ENCODE measurements around the gene LCE1A. TPM values are rescaled to one million over a fixed set of nuclear protein-coding genes. Genes with fewer than 3 reads are reported as not detected.

Gene LCE1A
- total and polyA plus RNA-seq, 2 of the 8 experiments (the other 6 are each of a cell fraction or from before 2014, with no cell fraction given), result not detected

DNA sequence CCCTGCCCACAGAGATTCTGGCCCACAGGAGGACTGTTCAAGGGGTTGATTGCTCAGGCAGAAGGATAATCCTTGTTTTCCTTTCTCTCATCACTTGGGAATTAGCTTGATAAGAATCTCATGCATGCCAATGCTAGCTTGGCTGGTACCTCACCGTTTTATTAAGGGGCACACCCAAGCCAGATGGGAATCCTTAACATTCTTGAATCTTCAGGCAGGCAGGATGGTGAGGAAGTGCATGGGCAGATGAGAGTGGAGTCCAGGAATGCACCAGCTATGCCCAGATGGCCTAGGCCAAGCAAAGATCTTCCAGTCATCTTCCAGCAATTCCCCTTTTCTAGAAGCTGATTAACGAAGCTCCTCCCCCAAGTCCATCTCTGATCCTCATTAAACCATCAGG lies 28.4 kb downstream of the LCE1A start:
- Histone ChIP-seq H2BK20ac (ENCODE audit: low read length) (no peak overlapping the region), H2BK12ac (ENCODE audit: low read depth, low read length) (no peak overlapping the region), H3K23me2 (ENCODE audit: low read depth, low read length) (no peaks in the 10 kb centered on the region; the same call in 1 of the 2 replicates), H3K9me3 (ENCODE audit: insufficient read depth in 2 of 2, low read depth in 1 of 2, low read length in 1 of 2) (peaks cover 73 to 85% of the 10 kb centered on the region in 2 experiments), H2BK15ac (ENCODE audit: low read length) (no peak overlapping the region), H4K20me1 (replicated peaks in 1 of 2; ENCODE audit: control insufficient read depth in 1 of 2, insufficient read depth in 2 of 2, low read length in 2 of 2) (no peaks in the 10 kb centered on the region), H3K4me3 (ENCODE audit: extremely low read depth in 1 of 4, insufficient read depth in 2 of 4, low read depth in 3 of 4, low read length in 4 of 4) (no peak overlapping the region), H3K9ac (replicated peaks in 1 of 4; ENCODE audit: extremely low read depth in 1 of 4, low read depth in 3 of 4, low read length in 3 of 4) (no peak overlapping the region), H3K23ac (ENCODE audit: insufficient read length) (no peak overlapping the region), H4K8ac (ENCODE audit: extremely low read depth, insufficient read depth, low read length) (no peak overlapping the region), H3K4ac (replicated peaks; ENCODE audit: insufficient read length, low read depth, low read length) (no peak overlapping the region), H3K36me3 (ENCODE audit: control insufficient read depth in 2 of 4, insufficient read depth in 4 of 4, low read length in 3 of 4) (peaks cover 0 to 3% (median 0%) of the 10 kb centered on the region in 4 experiments; a peak in 1 of 8 replicates), H4K91ac (replicated peaks; ENCODE audit: insufficient read length, low read length) (no peak overlapping the region), H2AFZ (ENCODE audit: low read length) (no peak overlapping the region), H3K56ac (replicated peaks; ENCODE audit: insufficient read length, low read depth, low read length) (no peak overlapping the region), H3K27ac (ENCODE audit: low read depth, low read length) (no peak overlapping the region), H2BK5ac (ENCODE audit: low read depth, low read length) (no peak overlapping the region), H3K4me2 (ENCODE audit: insufficient read depth in 1 of 2, low read depth in 2 of 2, low read length in 2 of 2) (no peak overlapping the region), H3K27me3 (replicated peaks in 1 of 4; ENCODE audit: control insufficient read depth in 3 of 4, extremely low read depth in 1 of 4, insufficient read depth in 3 of 4, low read length in 3 of 4) (no peaks in the 10 kb centered on the region), H3K79me2 (ENCODE audit: control insufficient read depth in 1 of 2, insufficient read depth in 2 of 2, low read length in 2 of 2) (no peaks in the 10 kb centered on the region), H2AK5ac (ENCODE audit: low read depth, low read length) (no peak overlapping the region), H3K18ac (ENCODE audit: extremely low read depth, low read length) (no peak overlapping the region), H2BK120ac (replicated peaks; ENCODE audit: low read depth, low read length) (no peak overlapping the region), H3K14ac (ENCODE audit: insufficient read length) (no peak overlapping the region), H4K5ac (ENCODE audit: insufficient read length, low read depth, low read length) (no peak overlapping the region), H3K79me1 (ENCODE audit: low read depth, low read length) (no peaks in the 10 kb centered on the region), H3K4me1 (replicated peaks in 1 of 4; ENCODE audit: control insufficient read depth in 3 of 4, insufficient read depth in 4 of 4, low read length in 3 of 4) (no peaks in the 10 kb centered on the region)
- WGBS, 2 experiments (ENCODE audit: extremely low coverage in 1 of 2, insufficient coverage in 1 of 2, insufficient read length in 1 of 2, insufficient replicate concordance in 2 of 2, low coverage in 1 of 2, low lambda C conversion rate in 2 of 2, missing lambda C conversion rate in 1 of 2), result 29% methylated on average over 2 of the region's 2 CpGs; no CpG with 5 or more reads in 1 of the 2 experiments
- no peak for DNase-seq (ENCODE audit: low read depth in 1 of 2, low spot score in 2 of 2)
- FAIRE-seq, result no peak
- POLR2A ChIA-PET (ENCODE audit: partially characterized antibody), result no interaction called here
- CTCF ChIA-PET (ENCODE audit: partially characterized antibody), result interaction anchor here (1.1 kb wide), 1 partner anchor 14 kb away, joined by 3 read pairs; no protein-coding TSS in a partner anchor
- TF ChIP-seq SIX5 (IDR thresholded peaks at IDR 0.05; ENCODE audit: low read depth, low read length) (no peak), POU5F1 (IDR thresholded peaks at IDR 0.05; ENCODE audit: low read depth, low read length) (no peak), JUN (IDR thresholded peaks at IDR 0.05; ENCODE audit: low read depth, low read length) (no peak), RAD21 (IDR thresholded peaks at IDR 0.05 in 1 of 2, conservative IDR thresholded peaks at IDR 0.05 in 1 of 2; ENCODE audit: low read depth in 2 of 2, low read length in 2 of 2) (no peak), MAFK (IDR thresholded peaks at IDR 0.05; ENCODE audit: low read depth, low read length) (no peak), CTBP2 (IDR thresholded peaks at IDR 0.05; ENCODE audit: borderline replicate concordance, insufficient read depth, insufficient read length, low read length) (no peak), PHF8 (conservative IDR thresholded peaks at IDR 0.05; ENCODE audit: low read depth, low read length) (no peak), SP2 (IDR thresholded peaks at IDR 0.05; ENCODE audit: low read length) (no peak), GTF2F1 (IDR thresholded peaks at IDR 0.05; ENCODE audit: borderline replicate concordance, low read depth, low read length) (no peak), RFX5 (IDR thresholded peaks at IDR 0.05; ENCODE audit: borderline replicate concordance, low read depth, low read length) (no peak)
